RPMI8226 (cell line): ENCODE measurements around the gene TTC7B.

ENCODE experiments used
- DNase-seq: peaks from one replicate; pipeline ENCODE4 v3.0.0-alpha.2; 2015

TTC7B gene

GRCh38 chr14:90697577-90698206 is 118.5 kb downstream of the TTC7B start:
- DNase-seq, result peak; percentile 74

DNA sequence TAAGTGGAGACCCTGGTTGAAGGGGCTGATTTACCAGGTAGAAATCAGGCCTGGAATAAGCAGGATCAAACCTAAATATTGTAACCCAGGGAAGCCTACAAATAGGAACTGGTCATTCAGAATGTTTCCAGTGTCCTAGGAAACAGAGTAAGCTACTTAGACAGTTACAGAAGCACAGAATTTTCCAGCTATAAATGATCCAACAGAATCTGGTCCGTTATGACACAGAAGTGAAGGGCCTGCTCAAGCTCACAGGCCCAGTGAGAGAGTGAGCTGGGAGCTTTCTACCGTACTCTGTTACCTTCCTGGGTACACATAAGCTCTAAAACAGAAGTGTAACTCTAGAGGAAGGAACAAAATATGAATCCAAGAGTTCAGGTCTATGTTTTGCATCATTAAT is 119.1 kb downstream of the TTC7B start:
- DNase-seq, result no peak

GRCh38 chr14:90696720-90697119 is 119.5 kb downstream of the TTC7B start:
- DNase-seq, result no peak

DNA sequence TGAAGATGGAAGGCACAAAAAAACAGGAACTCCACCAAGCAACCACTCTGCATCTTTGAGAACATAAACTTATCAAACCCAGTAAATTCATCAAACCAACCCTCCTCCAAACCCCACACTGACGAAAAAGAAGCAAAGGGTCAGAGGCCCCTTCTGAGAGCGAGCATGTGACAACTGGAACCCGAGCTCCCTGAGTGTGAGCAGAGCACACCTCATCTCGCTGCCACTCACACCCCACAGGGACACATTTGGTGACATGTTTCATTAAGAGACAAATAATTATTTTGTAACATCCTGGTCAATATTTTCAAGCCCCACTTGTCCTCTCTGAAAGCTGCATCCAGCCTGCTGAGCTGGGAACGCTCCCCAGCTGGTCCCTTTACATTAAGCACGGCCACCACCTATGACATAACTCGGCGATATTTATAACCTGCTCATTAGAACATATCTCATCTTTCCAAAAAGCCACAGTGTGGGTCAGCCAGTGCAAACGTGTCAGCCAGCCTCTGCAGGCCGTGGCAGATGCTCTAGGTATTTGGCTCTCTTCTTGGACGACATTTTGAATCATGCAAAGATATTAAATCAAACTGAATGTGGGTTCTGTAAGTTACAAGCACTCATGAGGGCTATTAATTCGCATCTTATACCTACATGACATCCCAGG is 120.1 kb downstream of the TTC7B start:
- DNase-seq, result no peak

GRCh38 chr14:90693413-90693812 is 122.8 kb downstream of the TTC7B start:
- no peak for DNase-seq

- DNase-seq, result no peak
These were observed 123.4 kb downstream of the TTC7B start for GRCh38 chr14:90692826-90693225.

DNA sequence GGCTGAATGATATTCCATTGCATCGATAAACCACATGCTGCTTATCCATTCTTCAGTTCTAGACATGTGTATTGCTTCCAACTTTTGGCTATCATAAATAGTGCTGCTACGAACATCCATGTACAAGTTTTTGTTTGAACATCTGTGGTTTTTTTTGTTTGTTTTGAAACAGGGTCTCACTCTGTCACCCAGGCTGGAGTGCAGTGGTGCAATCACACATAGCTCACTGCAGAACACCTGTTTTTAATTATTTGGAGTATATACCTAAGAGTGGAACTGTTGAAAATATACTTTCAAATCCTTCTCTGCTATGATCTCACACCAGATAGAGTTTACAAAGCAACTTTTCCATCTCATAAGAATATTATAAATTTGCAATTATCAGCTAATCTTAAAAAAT is 124.2 kb downstream of the TTC7B start:
- no peak for DNase-seq

GRCh38 chr14:90691627-90692026 is 124.6 kb downstream of the TTC7B start:
- DNase-seq, result no peak

DNA sequence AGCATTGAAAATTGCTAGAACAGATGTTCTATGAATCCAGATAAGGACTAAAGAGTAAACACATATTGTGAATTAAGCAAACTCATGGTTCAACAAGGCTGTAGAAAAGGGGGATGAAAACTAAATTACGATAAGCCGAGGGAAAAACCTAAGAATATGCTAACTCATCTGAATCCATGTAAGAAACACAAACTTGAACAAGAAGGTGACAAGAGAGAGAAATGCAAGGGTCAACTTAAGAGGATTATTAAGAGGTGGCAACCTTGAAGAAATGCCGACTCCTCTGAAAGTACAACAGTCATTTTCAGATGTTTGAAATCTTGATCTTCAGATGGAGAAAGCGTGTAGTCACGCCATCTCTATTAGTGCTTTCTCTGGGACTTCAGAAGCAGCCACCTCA is 128.6 kb downstream of the TTC7B start:
- no peak for DNase-seq

GRCh38 chr14:90682615-90683014 is 133.6 kb downstream of the TTC7B start:
- no peak for DNase-seq

- DNase-seq, result no peak
These were observed 134.3 kb downstream of the TTC7B start for GRCh38 chr14:90681929-90682328.

- DNase-seq, result no peak
These were observed 137.3 kb downstream of the TTC7B start for GRCh38 chr14:90678846-90679362.

GRCh38 chr14:90678420-90678819 is 137.8 kb downstream of the TTC7B start:
- DNase-seq, result no peak

DNA sequence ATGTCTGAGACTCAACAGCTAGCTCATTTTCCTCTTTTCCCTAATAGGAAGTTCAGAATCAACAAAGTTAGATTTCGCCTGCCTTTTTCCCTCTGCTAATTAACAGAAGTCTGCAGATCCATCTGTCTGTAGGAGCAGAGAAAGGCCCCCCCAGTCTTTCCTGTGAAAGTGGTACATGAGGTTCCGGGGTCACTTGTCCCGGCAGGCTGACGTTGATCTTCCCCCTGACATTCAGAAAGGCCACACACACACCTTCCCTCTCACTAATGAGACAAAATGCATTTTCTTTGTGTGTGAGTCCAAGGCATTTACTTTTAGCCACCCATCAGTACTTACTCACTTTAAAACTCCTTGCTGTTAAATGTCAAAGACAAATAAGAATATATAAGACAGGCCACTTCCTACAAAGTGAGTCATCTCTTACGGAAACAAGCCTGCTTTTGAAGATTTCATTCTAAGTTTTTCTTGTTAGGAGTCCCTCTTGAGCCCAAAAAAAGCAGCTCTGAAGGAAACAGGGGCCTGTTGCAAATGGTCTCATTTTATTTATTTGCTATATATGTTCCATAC is 138.7 kb downstream of the TTC7B start:
- no peak for DNase-seq

DNA sequence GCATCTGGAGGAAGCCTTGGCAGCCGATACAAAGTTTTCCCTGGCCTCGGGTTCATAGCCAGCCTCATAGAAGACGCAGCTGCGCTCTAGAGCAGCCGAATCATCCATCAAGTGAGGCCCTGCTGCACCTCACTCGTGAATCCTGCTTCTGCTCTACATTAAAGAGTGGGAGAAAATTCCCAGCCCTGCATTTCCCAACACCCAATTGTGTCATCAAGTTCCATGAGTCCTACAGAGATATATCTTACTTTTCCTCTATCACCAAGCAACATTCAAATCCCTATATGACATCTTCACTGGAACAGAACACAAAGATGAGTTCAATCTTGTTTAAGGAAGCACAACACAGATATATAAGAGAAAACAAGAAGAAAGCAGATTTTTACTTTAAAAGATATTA is 139.3 kb downstream of the TTC7B start:
- no peak for DNase-seq

GRCh38 chr14:90676356-90676755 is 139.9 kb downstream of the TTC7B start:
- DNase-seq, result no peak

DNA sequence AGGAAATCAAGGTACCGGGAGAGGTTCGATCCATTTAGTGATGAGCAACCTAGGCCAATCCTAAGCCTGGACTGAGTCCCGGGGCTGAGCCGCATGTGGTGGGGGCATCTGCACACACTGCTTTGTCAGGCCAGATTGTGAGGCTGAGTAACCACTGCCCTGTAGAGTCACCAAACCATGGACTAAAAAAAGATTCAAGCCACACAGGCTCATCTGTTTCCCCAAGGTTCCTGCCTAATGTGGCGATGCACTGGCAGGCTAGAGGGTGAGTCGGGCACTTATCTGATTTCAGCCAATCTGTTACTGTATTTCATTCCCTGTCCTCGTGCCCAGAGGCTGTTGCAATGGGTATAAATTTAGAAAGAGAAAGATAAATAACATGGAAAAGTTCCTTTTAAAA is 140.8 kb downstream of the TTC7B start:
- DNase-seq, result no peak

- DNase-seq, result no peak
These were observed 141.5 kb downstream of the TTC7B start for GRCh38 chr14:90674716-90675115.

DNA sequence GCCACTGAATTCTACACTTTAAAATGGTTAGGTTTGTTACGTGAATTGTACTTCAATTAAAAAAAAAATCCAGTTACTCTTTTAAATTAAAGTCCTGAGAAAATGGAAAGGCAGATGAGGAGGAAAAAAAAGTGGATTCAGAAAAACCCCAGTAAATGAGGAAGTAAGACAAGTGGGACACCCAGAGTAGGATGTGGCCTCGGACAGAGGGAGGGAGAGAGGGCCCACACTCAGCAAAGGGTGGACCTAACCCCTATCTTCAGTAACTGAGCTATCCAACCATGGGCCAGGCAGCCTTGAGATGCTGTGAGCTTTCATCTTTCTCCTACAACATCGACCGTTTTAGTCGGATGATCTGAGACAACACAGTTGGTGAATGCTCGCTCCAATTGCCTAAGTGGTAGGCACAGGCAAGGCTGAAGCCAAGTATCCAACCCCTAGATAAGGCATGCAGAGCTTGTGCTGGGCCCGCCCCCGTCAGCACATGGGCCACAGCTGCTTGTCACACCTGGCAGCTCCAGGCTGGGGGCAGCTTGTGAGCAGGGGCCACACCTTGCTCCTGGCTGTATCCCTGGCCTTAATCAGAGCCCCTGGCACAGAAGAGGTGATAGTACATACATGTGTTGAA is 142.1 kb downstream of the TTC7B start:
- no peak for DNase-seq

- DNase-seq, result no peak
These were observed 144.6 kb downstream of the TTC7B start for GRCh38 chr14:90671382-90672234.

DNA sequence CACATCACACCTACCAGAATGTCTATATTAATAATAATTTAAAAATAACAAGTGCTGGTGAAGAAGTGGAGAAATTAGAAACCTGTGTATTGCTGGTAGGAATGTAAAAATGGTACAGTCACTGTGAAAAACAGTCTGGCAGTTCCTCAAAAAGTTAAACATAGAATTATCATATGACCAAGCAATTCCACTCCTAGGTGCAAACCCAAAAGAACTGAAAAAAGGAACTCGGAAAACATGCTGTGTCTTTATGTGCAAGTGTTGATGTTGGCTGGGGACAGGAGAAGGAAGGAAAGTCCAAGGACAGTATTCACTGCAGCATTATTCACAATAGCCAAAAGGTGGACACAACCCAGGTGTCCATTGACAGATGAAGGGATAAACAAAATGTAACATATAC is 146.5 kb downstream of the TTC7B start:
- DNase-seq, result no peak

- DNase-seq, result no peak
These were observed 149.7 kb downstream of the TTC7B start for GRCh38 chr14:90666571-90666970.
